SK-N-SH treated with all-trans-retinoic acid at 6 μM for 48 hours (cell line): ENCODE measurements around the gene TDRD15.

ENCODE experiments used
- ARNTL ChIP-seq: fragments of 450-650 bp; formaldehyde crosslinking; IDR thresholded peaks from 2 replicates; pipeline ENCODE4 v1.5.0; 2020; ENCODE audit warnings: low read depth, mild to moderate bottlenecking, moderate library complexity, borderline replicate concordance
- CREB5 ChIP-seq: fragments of 250-450 bp; sonication (Bioruptor Pico); IDR thresholded peaks from 2 replicates; pipeline ENCODE4 v1.5.1; 2020; ENCODE audit warnings: low read depth, mild to moderate bottlenecking, moderate library complexity
- CSRNP3 ChIP-seq: fragments of 250-450 bp; sonication (Bioruptor Pico); IDR thresholded peaks from 2 replicates; pipeline ENCODE4 v1.5.1; 2021; ENCODE audit warnings: mild to moderate bottlenecking, moderate library complexity
- ESRRG ChIP-seq: fragments of 250-450 bp; sonication (Bioruptor Pico); IDR thresholded peaks from 2 replicates; pipeline ENCODE4 v1.6.1; 2021; ENCODE audit warnings: mild to moderate bottlenecking
- GLIS3 ChIP-seq: fragments of 250-450 bp; sonication (Bioruptor Pico); IDR thresholded peaks from 2 replicates; pipeline ENCODE4 v1.5.0; 2020; ENCODE audit warnings: mild to moderate bottlenecking, moderate library complexity
- ISL1 ChIP-seq: fragments of 250-450 bp; sonication (Bioruptor Pico); IDR thresholded peaks from 2 replicates; pipeline ENCODE4 v2.1.2; 2022; ENCODE audit warnings: mild to moderate bottlenecking, moderate library complexity
- OSR1 ChIP-seq: fragments of 250-450 bp; sonication (Bioruptor Pico); IDR thresholded peaks from 2 replicates; pipeline ENCODE4 v1.8.0; 2022; ENCODE audit warnings: moderate library complexity, mild to moderate bottlenecking, inconsistent platforms
- PATZ1 ChIP-seq: fragments of 250-450 bp; sonication (Bioruptor Pico); IDR thresholded peaks from 2 replicates; pipeline ENCODE4 v1.8.0; 2020; ENCODE audit warnings: mild to moderate bottlenecking, moderate library complexity, borderline replicate concordance
- RARB ChIP-seq: fragments of 250-450 bp; sonication (Bioruptor Pico); IDR thresholded peaks from 2 replicates; pipeline ENCODE4 v1.8.0; 2021; ENCODE audit warnings: mild to moderate bottlenecking, moderate library complexity
- TSHZ2 ChIP-seq: fragments of 250-450 bp; sonication (Bioruptor Pico); IDR thresholded peaks from 2 replicates; pipeline ENCODE4 v1.5.0; 2020; ENCODE audit warnings: mild to moderate bottlenecking, moderate library complexity
- ZC3H10 ChIP-seq: fragments of 250-450 bp; sonication (Bioruptor Pico); IDR thresholded peaks from 2 replicates; pipeline ENCODE4 v1.5.1; 2021; ENCODE audit warnings: mild to moderate bottlenecking, moderate library complexity
- ZFP3 ChIP-seq: fragments of 250-450 bp; sonication (Bioruptor Pico); IDR thresholded peaks from 2 replicates; pipeline ENCODE4 v1.5.0; 2020; ENCODE audit warnings: mild to moderate bottlenecking, moderate library complexity
- ZFP30 ChIP-seq: fragments of 450-650 bp; formaldehyde crosslinking; IDR thresholded peaks from 2 replicates; pipeline ENCODE4 v1.5.0; 2022; ENCODE audit warnings: mild to moderate bottlenecking, moderate library complexity
- ZNF8 ChIP-seq: fragments of 450-650 bp; formaldehyde crosslinking; IDR thresholded peaks from 2 replicates; pipeline ENCODE4 v1.5.0; 2020; ENCODE audit warnings: mild to moderate bottlenecking, moderate library complexity

- TF ChIP-seq TSHZ2 (CRISPR knock-in tag) (no peak), ZFP30 (CRISPR knock-in tag) (no peak), ZFP3 (no peak), RARB (CRISPR knock-in tag) (no peak), CREB5 (no peak), ESRRG (CRISPR knock-in tag) (no peak), ZC3H10 (CRISPR knock-in tag) (no peak), GLIS3 (CRISPR knock-in tag) (no peak), OSR1 (CRISPR knock-in tag) (no peak), CSRNP3 (no peak), ISL1 (CRISPR knock-in tag) (no peak), PATZ1 (no peak), ARNTL (no peak), ZNF8 (CRISPR knock-in tag) (no peak)
Observed at GRCh38 chr2:21099281-21099907, 24.4 kb upstream of the TDRD15 start.
